Measurements from ENCODE around the gene CRYM. TPM values are rescaled to one million over a fixed set of nuclear protein-coding genes. Genes with fewer than 3 reads are reported as not detected.

The CRYM gene
- total and polyA plus RNA-seq, 2 donors (not counting 3 experiments of a cell fraction or from before 2014, with no cell fraction given): not detected

DNA sequence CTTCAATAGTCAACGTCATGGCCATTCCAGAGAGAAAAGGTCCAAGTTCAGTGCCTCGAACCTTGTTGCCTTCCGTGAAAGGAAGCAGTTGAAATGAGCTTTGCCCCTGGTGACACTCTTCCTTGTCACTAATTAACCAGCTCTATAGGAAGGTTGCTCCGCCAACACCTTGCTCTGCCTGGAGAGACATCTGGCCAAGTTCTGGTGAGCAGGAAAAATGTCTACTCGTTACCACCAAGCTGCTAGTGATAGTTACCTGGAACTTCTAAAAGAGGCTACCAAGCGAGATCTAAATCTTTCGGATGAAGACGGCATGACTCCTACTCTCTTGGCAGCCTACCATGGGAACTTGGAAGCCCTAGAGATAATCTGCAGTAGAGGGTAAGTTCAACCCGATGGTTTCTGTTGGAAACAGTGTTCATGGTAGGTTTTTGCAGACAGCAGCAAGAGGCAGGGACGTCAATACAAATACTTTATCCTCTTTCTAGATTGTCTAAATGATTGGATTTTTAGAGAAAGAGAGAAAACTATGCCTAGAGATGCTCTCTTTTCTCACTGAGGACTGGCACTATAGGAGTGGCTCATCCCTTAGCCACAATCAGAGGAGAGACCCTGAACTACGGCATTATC lies 44.5 kb downstream of the CRYM start, which contains the start of gene ANKS4B:
ANKS4B (plus strand) TSS at position 179 of the 630 bp plus-strand sequence; CDS start at position 218, 39 bp downstream.
- dilution Hi-C loops (cut with MboI; ENCODE audit: extremely low pct_ligation_motif_present, low sequenced_read_pairs) (no loop called here), intact Hi-C loops (cut with micrococcal nuclease) (no loop called here)
- FAIRE-seq: no peak
- Histone ChIP-seq H3K36me3 (ENCODE audit: control insufficient read depth in 2 of 2, extremely low read depth in 1 of 2, insufficient read depth in 2 of 2, low read length in 2 of 2) (no peaks in the 10 kb centered on the region), H2AFZ (ENCODE audit: low read depth, low read length) (no peak within 1 kb of the TSS), H3K9me3 (replicated peaks; ENCODE audit: control insufficient read depth, insufficient read depth, low read length) (no peaks in the 10 kb centered on the region), H3K79me2 (ENCODE audit: control insufficient read depth, insufficient read depth, low read length) (no peaks in the 10 kb centered on the region), H3K9ac (replicated peaks; ENCODE audit: extremely low read depth, insufficient read depth, low read length) (no peak within 1 kb of the TSS), H3K27ac (ENCODE audit: insufficient read depth, low read depth, low read length) (no peak within 1 kb of the TSS), H3K4me2 (ENCODE audit: insufficient read depth, low read length) (no peak within 1 kb of the TSS), H3K27me3 (ENCODE audit: control insufficient read depth in 2 of 2, insufficient read depth in 2 of 2, low read length in 2 of 2) (peaks cover under 1 to 3% of the 10 kb centered on the region in 2 experiments), H3K4me1 (ENCODE audit: control insufficient read depth, extremely low read depth, insufficient read depth, low read length) (no peaks in the 10 kb centered on the region), H3K4me3 (replicated peaks in 1 of 3; ENCODE audit: insufficient read depth in 1 of 3, low read depth in 1 of 3, low read length in 3 of 3) (no peak within 1 kb of the TSS), H3K9me1 (replicated peaks; ENCODE audit: control insufficient read depth, extremely low read depth, insufficient read depth, low read length) (no peaks in the 10 kb centered on the region), H4K20me1 (replicated peaks; ENCODE audit: control insufficient read depth, extremely low read depth, insufficient read depth, low read length) (no peaks in the 10 kb centered on the region)
- BruUV-seq (replicated peaks): no TSS peak
- no peak for DNase-seq (ENCODE audit: low read depth, low spot score)
- TF ChIP-seq FOS (IDR thresholded peaks at IDR 0.05; ENCODE audit: borderline replicate concordance, insufficient read depth, low read length): no peak
- TF ChIP-seq MYC (IDR thresholded peaks at IDR 0.05; ENCODE audit: low read depth, low read length): no peak
- no peak for TF ChIP-seq POLR2A (IDR thresholded peaks at IDR 0.05; ENCODE audit: low read depth, low read length)
- no peak for TF ChIP-seq MAX (IDR thresholded peaks at IDR 0.05; ENCODE audit: insufficient read depth, insufficient read length)
- TF ChIP-seq POLR2AphosphoS5 (IDR thresholded peaks at IDR 0.05; ENCODE audit: insufficient read depth, low read depth, low read length): no peak
- TF ChIP-seq JUN (IDR thresholded peaks at IDR 0.05; ENCODE audit: borderline replicate concordance, insufficient read depth, insufficient read length, low read depth): no peak
- no peak for TF ChIP-seq EZH2 (IDR thresholded peaks at IDR 0.05; ENCODE audit: borderline replicate concordance, low read depth, low read length, severe bottlenecking)
- TF ChIP-seq, protein P1, sequence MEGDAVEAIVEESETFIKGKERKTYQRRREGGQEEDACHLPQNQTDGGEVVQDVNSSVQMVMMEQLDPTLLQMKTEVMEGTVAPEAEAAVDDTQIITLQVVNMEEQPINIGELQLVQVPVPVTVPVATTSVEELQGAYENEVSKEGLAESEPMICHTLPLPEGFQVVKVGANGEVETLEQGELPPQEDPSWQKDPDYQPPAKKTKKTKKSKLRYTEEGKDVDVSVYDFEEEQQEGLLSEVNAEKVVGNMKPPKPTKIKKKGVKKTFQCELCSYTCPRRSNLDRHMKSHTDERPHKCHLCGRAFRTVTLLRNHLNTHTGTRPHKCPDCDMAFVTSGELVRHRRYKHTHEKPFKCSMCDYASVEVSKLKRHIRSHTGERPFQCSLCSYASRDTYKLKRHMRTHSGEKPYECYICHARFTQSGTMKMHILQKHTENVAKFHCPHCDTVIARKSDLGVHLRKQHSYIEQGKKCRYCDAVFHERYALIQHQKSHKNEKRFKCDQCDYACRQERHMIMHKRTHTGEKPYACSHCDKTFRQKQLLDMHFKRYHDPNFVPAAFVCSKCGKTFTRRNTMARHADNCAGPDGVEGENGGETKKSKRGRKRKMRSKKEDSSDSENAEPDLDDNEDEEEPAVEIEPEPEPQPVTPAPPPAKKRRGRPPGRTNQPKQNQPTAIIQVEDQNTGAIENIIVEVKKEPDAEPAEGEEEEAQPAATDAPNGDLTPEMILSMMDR (IDR thresholded peaks at IDR 0.05; ENCODE audit: extremely low read depth in 1 of 2, insufficient read depth in 1 of 2, low read depth in 1 of 2, low read length in 2 of 2): no peak
- no peak for TF ChIP-seq GATA2 (IDR thresholded peaks at IDR 0.05; ENCODE audit: insufficient read depth, insufficient read length, low read depth, low read length)
- ChIA-PET POLR2A (no interaction called here), CTCF (no interaction called here)

Measured in endothelial cell of umbilical vein (primary cell).